GM12878 (cell line): ENCODE results near the gene IFT52. TPM values are rescaled to one million over a fixed set of nuclear protein-coding genes. Genes with fewer than 3 reads are reported as not detected.

Experiments
- ATAC-seq: fragments of 200-7000 bp; cut with Tn5 transposase; 3 replicates; pipeline ENCODE4 v1.9.1; 2020; ENCODE audit warnings: mild to moderate bottlenecking, moderate library complexity
- BruUV-seq: library from RNA; stranded (reverse); fragments of 400-500 nt; replicated peaks from 2 replicates; lab custom pipeline; 2021; lab: Mats Ljungman, UMichigan
- CTCF ChIA-PET: fragments of 300-600 bp; sonication (Branson Sonifier 250); formaldehyde crosslinking; extraction: SDS; loops from one replicate; lab custom pipeline; 2021; ENCODE audit warnings: inconsistent platforms; lab: Yijun Ruan, JAX
- POLR2A ChIA-PET: fragments of 350-600 bp; formaldehyde crosslinking; extraction: SDS; loops from one replicate; lab custom pipeline; 2021; ENCODE audit warnings: inconsistent platforms; lab: Charles Lee
- RAD21 ChIA-PET: fragments of 300-600 bp; sonication (Branson Sonifier 250); formaldehyde crosslinking; loops from one replicate; lab custom pipeline; 2023; ENCODE audit warnings: antibody characterized with exemption; ENCODE audit not compliant: unreplicated experiment; lab: Charles Lee
- SMC1A ChIA-PET: fragments of 300-600 bp; sonication (Branson Sonifier 250); formaldehyde crosslinking; loops from one replicate; lab custom pipeline; 2023; ENCODE audit not compliant: unreplicated experiment, uncharacterized antibody; lab: Charles Lee
- DNase-seq: peaks from one replicate; pipeline ENCODE4 v3.0.0-alpha.2; 2011; ENCODE audit warnings: low read depth, low spot score
- FAIRE-seq: peaks from 3 replicates; lab custom pipeline; 2011; peaks lifted over from hg19 to GRCh38; lab: Jason Lieb, UNC
- H2AFZ ChIP-seq: 2 replicates; pipeline ENCODE4 v1.6.0; 2011; ENCODE audit warnings: low read depth, low read length, control low read depth; ENCODE audit not compliant: control insufficient read depth
- H3K27ac ChIP-seq: 2 replicates; pipeline ENCODE4 v1.5.1; 2011; ENCODE audit warnings: control low read depth; ENCODE audit not compliant: control insufficient read depth, insufficient read depth
- H3K27me3 ChIP-seq, 2 experiments: replicated peaks in 1 of 2; 2 replicates each; pipeline versions ENCODE4 v1.6.0 to v1.6.1; 2011; ENCODE audit warnings: low read length in 1 of 2; ENCODE audit not compliant: control insufficient read depth in 2 of 2, insufficient read depth in 2 of 2
- H3K36me3 ChIP-seq, 2 experiments: 2 replicates each; pipeline ENCODE4 v1.5.1; 2011; ENCODE audit warnings: low read length in 1 of 2; ENCODE audit not compliant: control insufficient read depth in 2 of 2, insufficient read depth in 2 of 2
- H3K4me1 ChIP-seq: 2 replicates; pipeline ENCODE4 v1.6.1; 2011; ENCODE audit warnings: mild to moderate bottlenecking, low read length, moderate library complexity, mixed read lengths; ENCODE audit not compliant: control insufficient read depth, insufficient read depth
- H3K4me2 ChIP-seq: 2 replicates; pipeline ENCODE4 v1.6.0; 2011; ENCODE audit warnings: control low read depth; ENCODE audit not compliant: control insufficient read depth, insufficient read depth
- H3K4me3 ChIP-seq: fragments of 200-600 bp; sonication (generic); 2 replicates; pipeline ENCODE4 v1.5.1; 2016
- H3K79me2 ChIP-seq: 2 replicates; pipeline ENCODE4 v1.6.0; 2011; ENCODE audit warnings: low read length; ENCODE audit not compliant: control insufficient read depth, insufficient read depth
- H3K9ac ChIP-seq: 2 replicates; pipeline ENCODE4 v1.8.0; 2011; ENCODE audit warnings: low read length, control low read depth, mixed read lengths; ENCODE audit not compliant: control insufficient read depth, insufficient read depth
- H3K9me3 ChIP-seq: replicated peaks from 3 replicates; pipeline ENCODE4 v1.5.1; 2011; ENCODE audit warnings: mild to moderate bottlenecking, low read length; ENCODE audit not compliant: control insufficient read depth, insufficient read depth
- H4K20me1 ChIP-seq: 2 replicates; pipeline ENCODE4 v1.6.0; 2011; ENCODE audit not compliant: control insufficient read depth, insufficient read depth
- CTCF ChIP-seq, 3 experiments: IDR thresholded peaks in 2 of 3; conservative IDR thresholded peaks in 1 of 3; 2 replicates each; pipeline ENCODE4 v1.5.1; 2011; ENCODE audit warnings: low read depth in 3 of 3, low read length in 3 of 3, mild to moderate bottlenecking in 3 of 3, control low read depth in 2 of 3, moderate library complexity in 2 of 3, inconsistent platforms in 1 of 3, mixed read lengths in 1 of 3; ENCODE audit not compliant: control insufficient read depth in 2 of 3, insufficient read depth in 1 of 3; ENCODE audit errors: extremely low read depth in 1 of 3
- EP300 ChIP-seq, 2 experiments: fragments of 150-350 bp in 1 of 2; IDR thresholded peaks; 2 replicates each; pipeline ENCODE4 v1.6.1; 2011 to 2012; ENCODE audit warnings: low read depth in 2 of 2, low read length in 2 of 2, borderline replicate concordance in 1 of 2, improper control_type of control experiment in 1 of 2, inconsistent platforms in 1 of 2; ENCODE audit not compliant: control insufficient read depth in 1 of 2
- ZNF384 ChIP-seq: IDR thresholded peaks from 2 replicates; pipeline ENCODE4 v1.6.1; 2012; ENCODE audit warnings: low read depth, mild to moderate bottlenecking, low read length, improper control_type of control experiment, borderline replicate concordance
- WGBS: methylation state at CpG from one replicate; pipeline ENCODE4 v1.1.6; 2016; ENCODE audit warnings: low lambda C conversion rate; ENCODE audit not compliant: insufficient replicate concordance, insufficient coverage; ENCODE audit errors: missing lambda C conversion rate; 5-methylcytosine and 5-hydroxymethylcytosine counted together
- in situ Hi-C: fragments of 300-500 bp; cut with MboI; formaldehyde crosslinking; loops from 9 replicates; pipeline ENCODE4 v1.14.3; 2018; ENCODE audit warnings: mixed read lengths
- intact Hi-C: fragments of 100-400 bp; cut with micrococcal nuclease; formaldehyde crosslinking; loops from one replicate; pipeline ENCODE4 v1.14.2; 2022; ENCODE audit not compliant: unreplicated experiment
- polyA plus RNA-seq, 11 experiments: library from polyadenylated mRNA; depleted of rRNA in 4 of 11; unstranded in 6 of 11; stranded (reverse) in 5 of 11; fragments of >200 nt; fragmentation: Nextera tagmentation in 4 of 11; fragmentation: Illumina TruSeq in 1 of 11; extraction: Ambion mirVana in 4 of 11; extraction: Trizol in 1 of 11; gene quantifications; 1 replicate in 1 of 11; 2 replicates in 10 of 11; pipeline versions ENCODE4 v1.2.1 to v1.2.3, GENCODE V29; 2011 to 2016; ENCODE audit warnings: inconsistent platforms in 2 of 11, missing spikeins in 2 of 11, low read depth in 1 of 11
- total RNA-seq, 4 experiments: library from RNA; depleted of rRNA in 3 of 4; stranded (reverse); fragments of >200 nt in 3 of 4; fragmentation: Illumina TruSeq in 1 of 4; extraction: Trizol in 1 of 4; gene quantifications; 2 replicates each; pipeline versions ENCODE4 v1.2.1 to v1.2.3, GENCODE V29; 2013 to 2021

Gene IFT52
- total and polyA plus RNA-seq, 10 of the 15 experiments (the other 5 are each of a cell fraction or from before 2014, with no cell fraction given) = 18.1 to 30.5 (median 26.0) TPM

- Histone ChIP-seq H3K4me2 (peak overlapping the region; percentile 81; the same call in 1 of the 2 replicates), H4K20me1 (no peaks in the 10 kb centered on the region), H3K27ac (no peak overlapping the region), H3K9ac (no peak overlapping the region), H3K36me3 (no peaks in the 10 kb centered on the region), H3K79me2 (no peaks in the 10 kb centered on the region; the same call in 1 of the 2 replicates), H3K4me1 (peaks cover 14% of the 10 kb centered on the region), H3K4me3 (peak overlapping the region; percentile 88; the same call in 1 of the 2 replicates), H3K27me3 (no peaks in the 10 kb centered on the region), H3K9me3 (no peaks in the 10 kb centered on the region), H2AFZ (no peak overlapping the region)
- DNase-seq (no peak), FAIRE-seq (no peak), ATAC-seq (peak; percentile 28)
- no TSS peak for BruUV-seq
- CTCF ChIA-PET = interaction anchor here (0.6 to 1.0 kb wide), 4 partner anchors 14 to 65 kb away, joined by 3 to 6 read pairs (median 5); no protein-coding TSS in a partner anchor
- intact Hi-C loops (no loop called here), in situ Hi-C loops (no loop called here)
- no peak for TF ChIP-seq EP300 (IDR thresholded peaks at IDR 0.05; ENCODE audit: borderline replicate concordance in 1 of 2, control insufficient read depth in 1 of 2, low read depth in 2 of 2, low read length in 2 of 2)
- TF ChIP-seq ZNF384 = peak; percentile 35; the same call in 1 of the 2 replicates
- TF ChIP-seq CTCF (IDR thresholded peaks at IDR 0.05 in 2 of 3, conservative IDR thresholded peaks at IDR 0.05 in 1 of 3; ENCODE audit: control insufficient read depth in 2 of 3, extremely low read depth in 1 of 3, insufficient read depth in 1 of 3, low read depth in 3 of 3, low read length in 3 of 3) = peak in 1 of 3 experiments; percentile 35; a peak in 1 of 6 replicates
- POLR2A ChIA-PET = interaction anchor here (0.6 to 0.7 kb wide), 3 partner anchors 10 to 1422 kb away, joined by 3 to 4 read pairs (median 3); no protein-coding TSS in a partner anchor
- WGBS = 64% methylated on average over 6 of the region's 6 CpGs
- RAD21 ChIA-PET = interaction anchor here (0.9 kb wide), 1 partner anchor 64 kb away, joined by 3 read pairs; no protein-coding TSS in a partner anchor
- SMC1A ChIA-PET = interaction anchor here (1.0 kb wide), 1 partner anchor 23 kb away, joined by 3 read pairs; no protein-coding TSS in a partner anchor
These were observed 68.1 kb downstream of the IFT52 start for GRCh38 chr20:43658723-43659419.
